IMR-90 (cell line): ENCODE measurements around the gene ERC2.

Experiments used
- POLR2A ChIP-seq: IDR thresholded peaks from 2 replicates; pipeline ENCODE4 v1.6.1; 2012; ENCODE audit warnings: mild to moderate bottlenecking, low read depth, low read length
- SMC3 ChIP-seq: fragments of 150-350 bp; IDR thresholded peaks from 2 replicates; pipeline ENCODE4 v1.6.1; 2016; ENCODE audit warnings: low read depth, mild to moderate bottlenecking, antibody characterized with exemption, low read length, moderate library complexity
- TF ChIP-seq, protein P1 (sequence below): conservative IDR thresholded peaks from 2 replicates; pipeline ENCODE4 v1.5.1; 2012; ENCODE audit warnings: mild to moderate bottlenecking, low read depth, low read length, improper control_type of control experiment

DNA sequence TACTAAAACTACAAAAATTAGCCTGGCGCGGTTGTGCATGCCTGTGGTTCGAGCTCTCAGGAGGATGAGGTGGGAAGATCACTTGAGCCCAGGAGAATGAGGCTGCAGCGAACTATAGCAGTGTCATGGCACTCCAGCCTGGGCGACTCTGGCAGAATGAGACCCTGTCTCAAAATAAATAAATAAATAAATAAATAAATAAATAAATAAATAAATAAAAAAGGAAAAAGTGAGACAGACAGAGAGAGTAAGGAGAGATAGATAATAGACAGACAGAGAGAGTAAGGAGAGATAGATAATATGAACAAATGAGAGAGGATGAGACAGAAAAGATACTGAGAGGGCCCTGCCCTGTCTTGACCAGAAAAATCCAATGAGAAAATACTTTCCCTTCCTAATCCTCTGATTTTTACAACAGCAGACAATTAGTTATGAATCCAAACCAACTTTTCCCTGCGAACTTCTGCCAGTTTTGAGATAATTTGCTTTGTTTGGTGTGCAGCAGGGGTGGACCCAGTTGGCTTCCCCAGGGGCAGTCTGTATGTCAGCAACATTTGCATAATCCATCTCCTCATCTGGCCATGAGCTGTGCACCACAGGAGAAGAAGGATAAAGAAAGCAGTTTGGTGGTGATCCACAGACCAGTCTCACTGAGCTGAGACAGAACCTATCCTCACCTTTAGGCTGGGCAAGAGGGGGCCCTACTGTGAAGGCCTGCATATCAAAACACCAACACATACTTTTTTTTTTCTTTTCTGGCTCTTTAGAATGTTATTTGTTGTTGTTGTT is 692.7 kb downstream of the ERC2 start:
- TF ChIP-seq POLR2A (no peak), SMC3 (no peak)
- TF ChIP-seq, protein P1, sequence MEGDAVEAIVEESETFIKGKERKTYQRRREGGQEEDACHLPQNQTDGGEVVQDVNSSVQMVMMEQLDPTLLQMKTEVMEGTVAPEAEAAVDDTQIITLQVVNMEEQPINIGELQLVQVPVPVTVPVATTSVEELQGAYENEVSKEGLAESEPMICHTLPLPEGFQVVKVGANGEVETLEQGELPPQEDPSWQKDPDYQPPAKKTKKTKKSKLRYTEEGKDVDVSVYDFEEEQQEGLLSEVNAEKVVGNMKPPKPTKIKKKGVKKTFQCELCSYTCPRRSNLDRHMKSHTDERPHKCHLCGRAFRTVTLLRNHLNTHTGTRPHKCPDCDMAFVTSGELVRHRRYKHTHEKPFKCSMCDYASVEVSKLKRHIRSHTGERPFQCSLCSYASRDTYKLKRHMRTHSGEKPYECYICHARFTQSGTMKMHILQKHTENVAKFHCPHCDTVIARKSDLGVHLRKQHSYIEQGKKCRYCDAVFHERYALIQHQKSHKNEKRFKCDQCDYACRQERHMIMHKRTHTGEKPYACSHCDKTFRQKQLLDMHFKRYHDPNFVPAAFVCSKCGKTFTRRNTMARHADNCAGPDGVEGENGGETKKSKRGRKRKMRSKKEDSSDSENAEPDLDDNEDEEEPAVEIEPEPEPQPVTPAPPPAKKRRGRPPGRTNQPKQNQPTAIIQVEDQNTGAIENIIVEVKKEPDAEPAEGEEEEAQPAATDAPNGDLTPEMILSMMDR, result no peak
